Hepatocyte (in vitro differentiated cells): Measurements from ENCODE around the gene LAPTM5.

Experiments
- CTCF ChIP-seq: fragments of 200-600 bp; sonication (generic); IDR thresholded peaks from 2 replicates; pipeline ENCODE4 v1.5.1; 2016; ENCODE audit warnings: antibody characterized with exemption, mild to moderate bottlenecking; ENCODE audit not compliant: poor library complexity
- EZH2 ChIP-seq: fragments of 200-600 bp; sonication (generic); IDR thresholded peaks from 2 replicates; pipeline ENCODE4 v1.6.1; 2016; ENCODE audit warnings: antibody characterized with exemption, mild to moderate bottlenecking, borderline replicate concordance

GRCh38 chr1:30757352-30758120 is at the start of gene LAPTM5:
- TF ChIP-seq CTCF (no peak), EZH2 (no peak)
